ENCODE results near the gene VASN. TPM values are rescaled to one million over a fixed set of nuclear protein-coding genes. Genes with fewer than 3 reads are reported as not detected.
"Not testable (repeated sequence)": the region's sequence is repeated elsewhere in the genome, so short reads cannot be mapped to it uniquely, and the experiment has no call there.

The VASN gene
- total and polyA plus RNA-seq, 3 experiments from 2014 or later: 0.31 TPM; not detected in 2

- peak overlapping the region in 1 of 8 donors; percentile 85 for H3K27ac Mint-ChIP-seq
- ChIA-PET CTCF (interaction anchor here (1.7 kb wide), 1 partner anchor 9 kb away, joined by 10 read pairs; no protein-coding TSS in a partner anchor), POLR2A (no interaction called here)
- no peaks in the 10 kb centered on the region for H3K9me3 ChIP-seq (ENCODE audit: low read length)
- H3K36me3 ChIP-seq (ENCODE audit: insufficient read depth, low read length): peaks cover 41% of the 10 kb centered on the region
- peaks cover 0 to 2% of the 10 kb centered on the region in 2 donors for H3K27me3 Mint-ChIP-seq
- H3K27me3 ChIP-seq (ENCODE audit: insufficient read depth, low read length, poor library complexity, severe bottlenecking): no peaks in the 10 kb centered on the region
- no peaks in the 10 kb centered on the region for H3K9me3 Mint-ChIP-seq
- DNase-seq: no peak
- H3K36me3 Mint-ChIP-seq: peaks cover 4 to 75% (median 9%) of the 10 kb centered on the region in 3 donors
- no peak overlapping the region for H3K4me3 ChIP-seq (ENCODE audit: low read length)
- H3K4me3 Mint-ChIP-seq: no peak overlapping the region
- H3K4me1 Mint-ChIP-seq: peaks cover 4 to 15% (median 6%) of the 10 kb centered on the region in 3 donors
- no peak overlapping the region for H3K27ac ChIP-seq (ENCODE audit: low read depth, low read length)
- no peaks in the 10 kb centered on the region for H3K4me1 ChIP-seq (ENCODE audit: insufficient read depth, low read length)
These were observed 21.6 kb downstream of the VASN start for GRCh38 chr16:4393240-4393600.

GRCh38 chr16:4393850-4394249, 22.2 kb downstream of the VASN start:
- POLR2A ChIA-PET; DNase-seq; H3K27me3 ChIP-seq (ENCODE audit: insufficient read depth, low read length, poor library complexity, severe bottlenecking); H3K9me3 ChIP-seq (ENCODE audit: low read length); H3K27me3 Mint-ChIP-seq; H3K9me3 Mint-ChIP-seq; H3K27ac ChIP-seq (ENCODE audit: low read depth, low read length); H3K4me3 ChIP-seq (ENCODE audit: low read length); H3K4me3 Mint-ChIP-seq; H3K4me1 ChIP-seq (ENCODE audit: insufficient read depth, low read length): not testable (repeated sequence)
- peaks cover 4 to 73% (median 9%) of the 10 kb centered on the region in 3 donors for H3K36me3 Mint-ChIP-seq
- H3K36me3 ChIP-seq (ENCODE audit: insufficient read depth, low read length): peaks cover 41% of the 10 kb centered on the region
- peak overlapping the region in 1 of 8 donors; percentile 85 for H3K27ac Mint-ChIP-seq
- CTCF ChIA-PET: interaction anchor here (1.7 kb wide), 1 partner anchor 8 kb away, joined by 10 read pairs; no protein-coding TSS in a partner anchor
- peaks cover 4 to 15% (median 6%) of the 10 kb centered on the region in 3 donors for H3K4me1 Mint-ChIP-seq

GRCh38 chr16:4395055-4395726, 23.5 kb downstream of the VASN start:
- Histone ChIP-seq H3K27ac (ENCODE audit: low read depth, low read length) (no peak overlapping the region), H3K9me3 (ENCODE audit: low read length) (no peaks in the 10 kb centered on the region), H3K4me3 (ENCODE audit: low read length) (no peak overlapping the region), H3K36me3 (ENCODE audit: insufficient read depth, low read length) (peaks cover 53% of the 10 kb centered on the region), H3K27me3 (ENCODE audit: insufficient read depth, low read length, poor library complexity, severe bottlenecking) (no peaks in the 10 kb centered on the region), H3K4me1 (ENCODE audit: insufficient read depth, low read length) (no peaks in the 10 kb centered on the region)
- H3K4me3 Mint-ChIP-seq: peak overlapping the region in 2 of 7 donors; percentile 63 to 68
- peak overlapping the region in 6 of 8 donors; percentile 11 to 85 (median 74) for H3K27ac Mint-ChIP-seq
- H3K9me3 Mint-ChIP-seq: no peaks in the 10 kb centered on the region
- H3K27me3 Mint-ChIP-seq: peaks cover 0 to 3% of the 10 kb centered on the region in 2 donors
- ChIA-PET POLR2A (no interaction called here), CTCF (no interaction called here)
- no peak for DNase-seq
- peaks cover 4 to 74% (median 7%) of the 10 kb centered on the region in 3 donors for H3K36me3 Mint-ChIP-seq
- H3K4me1 Mint-ChIP-seq: peaks cover 12 to 23% (median 14%) of the 10 kb centered on the region in 3 donors

- Histone ChIP-seq H3K27me3 (ENCODE audit: insufficient read depth, low read length, poor library complexity, severe bottlenecking) (no peaks in the 10 kb centered on the region), H3K4me1 (ENCODE audit: insufficient read depth, low read length) (no peaks in the 10 kb centered on the region), H3K9me3 (ENCODE audit: low read length) (no peaks in the 10 kb centered on the region), H3K27ac (ENCODE audit: low read depth, low read length) (no peak overlapping the region), H3K4me3 (ENCODE audit: low read length) (no peak overlapping the region), H3K36me3 (ENCODE audit: insufficient read depth, low read length) (peaks cover 71% of the 10 kb centered on the region)
- H3K4me1 Mint-ChIP-seq: peaks cover 19 to 39% (median 24%) of the 10 kb centered on the region in 3 donors
- peaks cover 0 to 6% of the 10 kb centered on the region in 2 donors for H3K27me3 Mint-ChIP-seq
- peaks cover 8 to 77% (median 9%) of the 10 kb centered on the region in 3 donors for H3K36me3 Mint-ChIP-seq
- ChIA-PET CTCF (interaction anchor here (0.8 to 1.3 kb wide), 3 partner anchors 11 to 149 kb away, joined by 3 to 5 read pairs (median 3); no protein-coding TSS in a partner anchor), POLR2A (interaction anchor here (0.7 kb wide), 1 partner anchor 25 kb away, joined by 3 read pairs; no protein-coding TSS in a partner anchor)
- DNase-seq: no peak
- H3K9me3 Mint-ChIP-seq: no peaks in the 10 kb centered on the region
- peak overlapping the region in 1 of 7 donors; percentile 61 for H3K4me3 Mint-ChIP-seq
- H3K27ac Mint-ChIP-seq: peak overlapping the region in 2 of 8 donors; percentile 35 to 87
These were observed 27.5 kb downstream of the VASN start for GRCh38 chr16:4399001-4399730.

GRCh38 chr16:4401094-4401501, 29.4 kb downstream of the VASN start:
- peaks cover 74% of the 10 kb centered on the region for H3K36me3 ChIP-seq (ENCODE audit: insufficient read depth, low read length)
- no peaks in the 10 kb centered on the region for H3K27me3 ChIP-seq (ENCODE audit: insufficient read depth, low read length, poor library complexity, severe bottlenecking)
- peaks cover 0 to 9% of the 10 kb centered on the region in 2 donors for H3K27me3 Mint-ChIP-seq
- H3K9me3 ChIP-seq (ENCODE audit: low read length): no peaks in the 10 kb centered on the region
- DNase-seq: no peak
- POLR2A ChIA-PET: no interaction called here
- peak overlapping the region in 3 of 8 donors; percentile 10 to 87 (median 74) for H3K27ac Mint-ChIP-seq
- CTCF ChIA-PET: interaction anchor here (1.8 to 2.0 kb wide), 2 partner anchors 8 to 12 kb away, joined by 7 to 10 read pairs; no protein-coding TSS in a partner anchor
- H3K4me1 ChIP-seq (ENCODE audit: insufficient read depth, low read length): no peaks in the 10 kb centered on the region
- H3K4me1 Mint-ChIP-seq: peaks cover 24 to 46% (median 31%) of the 10 kb centered on the region in 3 donors
- peak overlapping the region in 2 of 7 donors; percentile 43 to 54 for H3K4me3 Mint-ChIP-seq
- H3K9me3 Mint-ChIP-seq: peaks cover 0 to 5% (median 0%) of the 10 kb centered on the region in 5 donors
- no peak overlapping the region for H3K27ac ChIP-seq (ENCODE audit: low read depth, low read length)
- peaks cover 4 to 79% (median 12%) of the 10 kb centered on the region in 3 donors for H3K36me3 Mint-ChIP-seq
- H3K4me3 ChIP-seq (ENCODE audit: low read length): no peak overlapping the region

GRCh38 chr16:4401510-4401909, 29.9 kb downstream of the VASN start:
- POLR2A ChIA-PET: no interaction called here
- Mint-ChIP-seq H3K36me3 (peaks cover 4 to 80% (median 10%) of the 10 kb centered on the region in 3 donors), H3K27me3 (peaks cover 0 to 9% of the 10 kb centered on the region in 2 donors), H3K9me3 (peaks cover 0 to 5% (median 0%) of the 10 kb centered on the region in 5 donors), H3K27ac (peak overlapping the region in 2 of 8 donors; percentile 74 to 87), H3K4me1 (peaks cover 23 to 43% (median 31%) of the 10 kb centered on the region in 3 donors), H3K4me3 (peak overlapping the region in 3 of 7 donors; percentile 37 to 54 (median 43))
- Histone ChIP-seq H3K27ac (ENCODE audit: low read depth, low read length) (no peak overlapping the region), H3K4me1 (ENCODE audit: insufficient read depth, low read length) (no peaks in the 10 kb centered on the region), H3K9me3 (ENCODE audit: low read length) (no peaks in the 10 kb centered on the region), H3K4me3 (ENCODE audit: low read length) (no peak overlapping the region), H3K27me3 (ENCODE audit: insufficient read depth, low read length, poor library complexity, severe bottlenecking) (no peaks in the 10 kb centered on the region), H3K36me3 (ENCODE audit: insufficient read depth, low read length) (peaks cover 74% of the 10 kb centered on the region)
- CTCF ChIA-PET: interaction anchor here (1.5 to 3.5 kb wide), 8 partner anchors 8 to 148 kb away, joined by 3 to 34 read pairs (median 8); no protein-coding TSS in a partner anchor
- no peak for DNase-seq

- Mint-ChIP-seq H3K36me3 (peaks cover 4 to 86% (median 9%) of the 10 kb centered on the region in 3 donors), H3K4me1 (peaks cover 23 to 43% (median 31%) of the 10 kb centered on the region in 3 donors), H3K27me3 (peaks cover 0 to 9% of the 10 kb centered on the region in 2 donors), H3K27ac (peak overlapping the region in 4 of 8 donors; percentile 47 to 87 (median 65)), H3K4me3 (peak overlapping the region in 1 of 7 donors; percentile 42), H3K9me3 (peaks cover 0 to 5% (median 0%) of the 10 kb centered on the region in 5 donors)
- Histone ChIP-seq H3K27ac (ENCODE audit: low read depth, low read length) (no peak overlapping the region), H3K4me1 (ENCODE audit: insufficient read depth, low read length) (no peaks in the 10 kb centered on the region), H3K9me3 (ENCODE audit: low read length) (no peaks in the 10 kb centered on the region), H3K4me3 (ENCODE audit: low read length) (no peak overlapping the region), H3K36me3 (ENCODE audit: insufficient read depth, low read length) (peaks cover 76% of the 10 kb centered on the region), H3K27me3 (ENCODE audit: insufficient read depth, low read length, poor library complexity, severe bottlenecking) (no peaks in the 10 kb centered on the region)
- CTCF ChIA-PET: interaction anchor here (1.1 to 3.5 kb wide), 23 partner anchors 9 to 463 kb away, joined by 3 to 34 read pairs (median 6); partner anchors contain the start of genes CORO7 and PAM16
- POLR2A ChIA-PET: no interaction called here
- peak; percentile 47 to 75 (median 53) for DNase-seq
These were observed 30.9 kb downstream of the VASN start for GRCh38 chr16:4402439-4403132.

Data from CD8-positive, alpha-beta memory T cell (primary cell).